NCI-H1417 (cell line): ENCODE data around the gene TRIM65.
"Not testable (repeated sequence)": the region's sequence is repeated elsewhere in the genome, so short reads cannot be mapped to it uniquely, and the experiment has no call there.

Source experiments
- DNase-seq, 3 experiments: peaks; one replicate each; lab custom pipeline; 2025; lab: John Stamatoyannopoulos, UW

TRIM65 gene

DNA sequence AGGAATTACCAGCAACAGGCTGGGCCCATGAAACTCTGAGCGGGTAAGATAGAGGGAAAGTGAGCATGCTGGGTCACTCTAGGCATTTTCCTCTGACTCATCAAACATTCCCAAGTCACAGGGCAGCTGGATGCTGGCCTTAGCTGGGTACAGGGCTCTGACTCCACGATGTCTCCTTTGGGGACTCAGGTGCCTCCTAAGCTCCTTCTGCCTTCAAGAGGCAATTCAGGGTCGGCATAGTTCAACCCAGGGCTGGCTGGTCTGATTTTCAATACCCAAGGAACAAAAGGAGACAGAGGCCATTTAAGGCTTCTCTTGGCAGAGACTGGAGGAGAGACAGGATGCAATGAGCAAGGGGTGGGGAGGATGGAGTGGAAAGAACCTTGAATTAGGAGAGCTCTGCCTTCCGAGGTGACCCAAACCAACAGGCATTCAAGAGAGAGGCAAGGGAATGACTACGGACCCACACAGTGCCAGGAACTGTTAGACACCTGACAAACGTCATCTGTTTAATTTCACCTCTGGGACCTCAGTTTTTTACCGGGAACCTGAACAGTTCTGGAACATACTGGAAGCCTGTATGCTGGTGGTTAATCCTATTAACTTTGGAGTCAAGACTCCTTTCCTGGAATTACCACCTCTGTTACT is 42.5 kb downstream of the TRIM65 start:
- DNase-seq = no peak

GRCh38 chr17:75853433-75853832 is 43.3 kb downstream of the TRIM65 start:
- no peak for DNase-seq

GRCh38 chr17:75851693-75851991 is 45.1 kb downstream of the TRIM65 start:
- not testable (repeated sequence) for DNase-seq

GRCh38 chr17:75850928-75851692 is 45.6 kb downstream of the TRIM65 start:
- DNase-seq = no peak

GRCh38 chr17:75849724-75850123 is 47.0 kb downstream of the TRIM65 start:
- DNase-seq = no peak

GRCh38 chr17:75849279-75849646 is 47.5 kb downstream of the TRIM65 start:
- DNase-seq = no peak

DNA sequence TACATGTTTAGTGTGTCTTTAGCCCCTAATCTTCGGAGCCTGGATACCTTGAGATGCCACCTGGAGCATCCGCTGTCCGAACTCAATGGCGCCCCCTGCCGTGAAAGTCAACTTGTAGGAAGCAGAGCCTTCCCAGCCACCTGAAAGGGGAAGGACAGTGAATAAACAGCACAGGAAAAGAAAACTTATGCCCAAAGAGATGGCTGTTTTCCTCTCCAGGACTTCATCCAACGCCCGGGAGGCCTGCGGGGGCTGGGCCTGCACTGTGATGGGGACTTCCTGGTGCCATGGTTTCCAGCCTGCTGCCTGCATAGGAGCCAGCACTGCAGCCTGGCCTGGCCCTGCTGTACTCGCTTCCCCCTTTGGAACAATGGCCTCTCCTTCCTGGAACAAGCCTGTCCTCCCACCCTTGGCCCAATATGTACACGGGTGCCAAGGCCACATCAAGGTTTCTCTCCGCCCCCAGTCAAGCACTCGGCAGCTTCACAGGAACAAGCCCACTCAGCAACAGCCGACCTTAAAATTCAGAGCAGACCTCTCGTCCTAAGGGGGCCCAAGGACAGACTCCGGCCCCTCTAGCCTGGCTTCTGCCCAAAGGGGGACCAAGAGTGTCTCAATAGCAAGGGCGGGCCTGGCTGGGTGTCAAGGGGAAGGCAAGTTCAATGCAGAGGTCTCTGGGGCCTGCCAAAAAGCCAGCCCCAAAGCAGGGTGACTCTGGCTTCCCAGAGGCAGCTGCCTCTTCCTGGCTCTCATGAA is 48.0 kb downstream of the TRIM65 start:
- DNase-seq = peak in 2 of 3 experiments; percentile 43 to 58

DNA sequence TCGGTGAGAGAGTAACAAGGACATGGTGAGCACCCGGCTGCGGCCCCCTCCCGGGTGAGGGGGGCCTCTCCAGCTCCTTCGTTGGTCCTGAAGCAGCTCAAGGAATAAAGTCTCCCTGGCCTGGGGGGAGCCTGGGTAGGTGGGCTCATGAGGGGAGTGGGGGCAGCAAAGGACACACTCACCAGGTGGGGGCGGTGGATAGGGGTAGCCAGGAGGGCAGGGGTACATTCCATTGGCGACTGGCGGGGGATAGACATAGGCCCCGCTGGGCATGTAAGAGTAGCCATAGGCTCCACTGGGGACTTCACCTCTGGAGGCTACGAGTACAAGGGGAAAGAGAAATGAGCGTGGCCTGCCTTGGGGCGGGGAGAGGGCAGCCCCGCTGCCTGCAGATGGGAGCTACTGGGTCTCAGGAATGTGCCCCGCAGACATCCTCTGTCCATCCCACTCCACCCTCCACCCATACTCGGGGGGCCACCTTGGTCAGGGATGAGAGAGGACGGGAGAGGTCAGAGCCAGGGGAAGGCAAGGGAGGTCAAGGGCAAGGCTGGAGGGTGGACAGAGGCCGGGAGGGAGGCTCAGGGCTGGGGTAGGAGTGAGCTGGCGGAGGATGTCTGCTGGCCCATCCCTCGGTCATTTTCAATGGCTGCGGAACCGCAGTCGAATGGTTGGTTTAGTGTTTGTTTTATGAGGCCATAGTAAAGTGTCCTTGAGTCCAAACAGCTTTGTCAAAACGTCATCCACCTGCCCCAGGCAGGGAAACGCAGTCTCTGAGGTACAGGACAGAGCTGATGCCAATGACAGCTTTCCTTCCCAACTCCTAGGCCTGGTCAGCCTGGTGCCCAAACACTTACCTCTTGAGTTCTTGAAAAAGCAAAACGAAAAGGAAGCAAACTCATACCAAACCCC is 48.9 kb downstream of the TRIM65 start:
- DNase-seq = no peak

DNA sequence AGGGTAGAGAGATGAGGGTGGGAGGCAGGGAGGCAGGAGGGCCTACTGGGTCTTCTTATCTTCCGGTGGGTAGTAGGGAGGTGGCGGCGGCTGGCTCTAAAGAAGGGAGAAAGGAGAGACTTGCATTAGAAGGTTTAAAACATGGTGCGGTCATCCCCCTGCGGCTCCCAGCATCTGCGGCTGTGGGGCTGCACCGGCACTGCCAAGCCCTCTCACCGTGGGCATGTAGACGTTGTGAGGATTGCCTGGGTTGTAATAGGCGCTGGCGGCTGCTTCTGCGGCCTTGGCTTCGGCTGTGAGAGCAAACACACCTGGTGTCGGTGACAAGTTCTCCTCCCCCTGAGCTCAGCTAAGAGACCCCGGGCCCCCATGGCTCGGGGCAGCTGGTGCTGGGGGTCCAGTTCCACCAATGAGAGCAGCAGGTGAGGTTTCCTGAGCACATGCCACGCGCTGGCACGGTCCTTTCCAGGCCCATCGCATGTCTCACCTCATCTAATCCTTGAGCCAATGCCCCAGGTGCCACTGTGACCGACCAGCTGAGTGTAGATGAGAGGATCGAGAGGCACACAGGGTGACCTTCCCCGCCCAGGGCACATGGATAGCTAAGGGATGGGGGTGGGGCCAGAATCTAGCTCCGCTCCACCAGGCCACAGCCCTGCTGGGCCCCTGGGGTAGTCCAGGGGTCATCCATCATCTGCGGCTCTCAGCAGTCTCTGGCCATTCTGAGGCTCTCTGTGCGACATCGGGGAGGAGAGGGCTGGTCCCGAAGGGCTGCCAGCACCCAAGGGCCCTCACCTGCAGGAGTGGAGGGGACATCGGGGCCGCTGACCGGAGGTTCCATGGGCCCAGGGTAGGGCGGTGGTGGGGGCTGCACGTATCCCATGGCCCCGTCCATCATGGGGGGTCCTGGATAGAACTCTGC is 49.8 kb downstream of the TRIM65 start:
- peak in 1 of 3 experiments; percentile 9 for DNase-seq

GRCh38 chr17:75845933-75846691 is 50.6 kb downstream of the TRIM65 start:
- DNase-seq = no peak

DNA sequence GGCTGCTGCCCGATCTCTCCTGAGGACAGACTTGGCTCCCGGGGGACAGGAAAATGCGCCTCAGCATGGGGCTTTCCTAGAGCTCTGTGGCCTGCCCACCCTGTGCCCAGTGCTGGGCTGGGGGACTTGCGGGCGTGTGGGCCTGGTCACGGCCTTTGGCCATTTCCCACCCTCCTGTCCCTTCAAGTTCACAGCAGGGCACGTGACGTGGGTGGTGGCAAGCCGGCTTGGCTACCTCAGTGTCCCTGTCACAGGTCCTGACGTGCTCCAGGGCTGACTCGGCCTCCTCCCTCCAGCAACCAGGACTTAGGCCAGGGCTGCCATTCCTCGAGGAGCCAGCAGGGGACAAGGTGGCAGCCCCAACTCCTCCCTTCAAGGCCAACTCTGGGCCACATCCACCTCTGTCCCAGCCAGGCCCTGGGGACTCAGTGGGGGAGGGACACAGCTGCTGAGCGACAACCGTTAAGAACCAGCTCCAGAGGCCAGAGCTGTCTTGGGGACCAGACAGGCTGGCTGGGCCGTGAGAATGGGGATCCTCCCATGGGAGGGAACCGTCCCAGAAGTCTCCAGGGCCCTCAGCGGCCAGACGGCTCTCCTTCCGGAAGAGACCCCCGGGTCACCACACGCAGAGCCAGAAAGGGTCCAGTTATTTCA is 51.6 kb downstream of the TRIM65 start:
- peak in 1 of 3 experiments; percentile 34 for DNase-seq

DNA sequence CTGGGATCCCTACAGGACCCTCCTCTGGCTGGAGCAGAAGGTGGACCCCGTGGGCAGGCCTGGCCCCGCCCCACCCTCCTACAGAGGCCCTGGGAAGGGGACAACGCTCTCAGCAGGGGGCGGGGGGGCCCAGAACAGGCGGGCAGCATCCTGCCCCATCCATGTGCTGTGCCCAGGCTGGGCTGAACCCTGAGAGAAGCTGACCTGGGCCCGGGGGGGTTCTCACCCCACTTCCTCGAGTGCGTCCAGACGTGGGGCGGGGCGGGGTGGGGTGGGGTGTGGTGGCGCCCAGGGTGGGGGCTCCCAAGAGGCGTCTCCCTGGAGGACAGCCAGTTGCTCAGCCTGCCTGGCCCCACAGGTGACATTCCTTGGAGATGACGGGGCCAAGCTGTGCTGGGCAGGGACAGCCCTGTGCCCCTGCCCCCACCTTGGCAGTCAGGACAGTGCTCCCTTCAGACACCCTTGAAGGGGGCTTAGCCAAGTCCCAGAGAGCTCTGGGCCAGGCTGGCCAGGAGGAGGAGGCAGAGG is 52.2 kb downstream of the TRIM65 start:
- no peak for DNase-seq

- DNase-seq = no peak
Measured at GRCh38 chr17:75843577-75844529, 52.9 kb downstream of the TRIM65 start, which contains the start of gene UNC13D. TSS of gene UNC13D (minus strand) at chr17:75844404. CDS start at chr17:75844337, 67 bp downstream.

DNA sequence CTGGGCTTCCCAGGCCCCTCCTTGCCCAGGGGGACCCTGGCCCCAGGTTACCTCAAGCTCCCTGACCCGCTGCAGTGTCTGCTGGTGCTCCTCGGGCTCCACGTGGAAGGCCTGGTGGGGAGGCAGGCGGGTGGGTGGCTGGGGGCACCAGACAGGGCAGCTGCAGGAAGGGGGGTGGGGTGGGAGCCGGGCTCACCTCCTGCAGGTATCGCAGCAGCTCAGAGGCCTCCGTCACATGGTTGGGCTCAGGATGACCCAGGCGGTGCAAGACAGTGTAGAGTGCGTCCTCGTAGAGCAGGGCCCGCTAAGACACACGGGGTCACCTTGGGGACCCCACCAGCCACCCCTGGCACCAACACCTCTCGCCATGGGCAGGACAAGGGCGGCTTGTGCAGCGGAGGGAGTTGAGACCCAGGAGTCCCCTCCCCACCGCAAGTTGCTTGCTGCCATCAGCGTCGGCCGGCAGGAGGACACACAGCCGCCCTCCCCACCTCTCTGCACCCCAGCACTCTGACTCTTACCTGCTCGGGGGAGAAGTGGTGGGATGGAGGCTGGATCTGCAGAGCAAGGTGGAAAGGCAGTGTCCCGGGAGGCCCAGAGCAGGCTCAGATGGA is 53.7 kb downstream of the TRIM65 start:
- no peak for DNase-seq

DNA sequence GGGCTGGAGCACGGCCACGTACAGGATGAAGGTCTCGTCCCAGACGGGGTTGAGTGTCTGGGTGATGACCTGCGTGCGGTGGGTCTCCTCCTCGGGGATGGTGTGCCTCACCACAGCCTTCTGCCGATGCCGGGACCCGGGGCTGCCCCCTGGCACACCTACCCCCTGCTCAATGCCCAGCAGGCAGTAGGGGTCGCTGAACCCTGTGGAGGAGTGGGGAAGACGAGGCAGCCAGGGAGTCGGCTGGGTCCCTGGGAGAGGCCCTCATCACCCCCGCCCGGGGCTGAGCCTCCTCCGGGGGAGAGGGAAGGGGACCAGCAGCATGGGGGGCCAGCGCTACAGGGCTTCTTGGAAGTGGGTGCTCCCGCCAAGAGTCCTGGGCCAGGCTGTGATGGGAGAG is 54.3 kb downstream of the TRIM65 start:
- DNase-seq = no peak

GRCh38 chr17:75840799-75841164 is 56.0 kb downstream of the TRIM65 start:
- DNase-seq = no peak

GRCh38 chr17:75839942-75840798 is 56.6 kb downstream of the TRIM65 start:
- DNase-seq = no peak
